Esophagus muscularis mucosa (tissue), 4 donors: Measurements from ENCODE around the gene CACNG7. TPM values are rescaled to one million over a fixed set of nuclear protein-coding genes. Genes with fewer than 3 reads are reported as not detected.

ENCODE experiments used
- DNase-seq: peaks from one replicate; pipeline ENCODE4 v3.0.0-alpha.2; 2017; ENCODE audit errors: extremely low spot score
- H3K27ac ChIP-seq, 4 donors: fragments of 200-600 bp; sonication (generic); replicated peaks in 1 of 4; 1 replicate in 3 of 4; 2 replicates in 1 of 4; pipeline ENCODE4 v1.5.1; 2016 to 2019; ENCODE audit warnings: mild to moderate bottlenecking in 1 of 4
- H3K27me3 ChIP-seq, 4 donors: fragments of 200-600 bp; sonication (generic); one replicate each; pipeline versions ENCODE4 v1.5.1 to v1.6.0; 2016 to 2019
- H3K36me3 ChIP-seq, 4 donors: fragments of 200-600 bp; sonication (generic); one replicate each; pipeline ENCODE4 v1.5.1; 2016 to 2019
- H3K4me1 ChIP-seq, 4 donors: fragments of 200-600 bp; sonication (generic); one replicate each; pipeline ENCODE4 v1.5.1; 2016 to 2019
- H3K4me3 ChIP-seq, 4 donors: fragments of 200-600 bp; sonication (generic); 1 replicate in 2 of 4; 2 replicates in 2 of 4; pipeline ENCODE4 v1.5.1; 2016 to 2019; ENCODE audit warnings: mild to moderate bottlenecking in 4 of 4, moderate library complexity in 1 of 4
- H3K9me3 ChIP-seq, 4 donors: fragments of 200-600 bp; sonication (generic); 1 replicate in 3 of 4; 2 replicates in 1 of 4; pipeline ENCODE4 v1.5.1; 2016 to 2019
- EP300 ChIP-seq: sonication (generic); formaldehyde crosslinking; IDR thresholded peaks from one replicate; pipeline ENCODE4 v1.6.1; 2017; ENCODE audit warnings: antibody characterized with exemption
- POLR2A ChIP-seq: fragments of 450-650 bp; IDR thresholded peaks from one replicate; pipeline ENCODE4 v1.6.1; 2017; ENCODE audit warnings: antibody characterized with exemption, moderate library complexity, mild to moderate bottlenecking, low read depth
- POLR2AphosphoS5 ChIP-seq, 2 donors: sonication (generic); formaldehyde crosslinking; IDR thresholded peaks; one replicate each; pipeline ENCODE4 v1.6.1; 2017; ENCODE audit warnings: antibody characterized with exemption in 2 of 2
- WGBS: methylation state at CpG from one replicate; pipeline ENCODE4 v1.1.5; 2018; 5-methylcytosine and 5-hydroxymethylcytosine counted together
- intact Hi-C: fragments of 100-400 bp; cut with DNase I; formaldehyde crosslinking; loops from one replicate; pipeline ENCODE4 v1.15.1; 2023
- total RNA-seq, 4 donors: library from RNA; depleted of rRNA; stranded (reverse); fragments of >200 nt; gene quantifications; one replicate each; pipeline versions ENCODE4 v1.1.0 to v1.2.1, GENCODE V29; 2016
- TF ChIP-seq, protein P1 (sequence below), 3 experiments: fragments of 200-600 bp in 2 of 3; fragments of 450-650 bp in 1 of 3; sonication (generic) in 2 of 3; IDR thresholded peaks; one replicate each; pipeline ENCODE4 v1.5.1; 2017 to 2019; ENCODE audit warnings: antibody characterized with exemption in 3 of 3, mild to moderate bottlenecking in 2 of 3, moderate library complexity in 1 of 3

The CACNG7 gene
- total RNA-seq, 4 donors from 2014 or later: under 0.01 to 1.2 TPM; not detected in 2

DNA sequence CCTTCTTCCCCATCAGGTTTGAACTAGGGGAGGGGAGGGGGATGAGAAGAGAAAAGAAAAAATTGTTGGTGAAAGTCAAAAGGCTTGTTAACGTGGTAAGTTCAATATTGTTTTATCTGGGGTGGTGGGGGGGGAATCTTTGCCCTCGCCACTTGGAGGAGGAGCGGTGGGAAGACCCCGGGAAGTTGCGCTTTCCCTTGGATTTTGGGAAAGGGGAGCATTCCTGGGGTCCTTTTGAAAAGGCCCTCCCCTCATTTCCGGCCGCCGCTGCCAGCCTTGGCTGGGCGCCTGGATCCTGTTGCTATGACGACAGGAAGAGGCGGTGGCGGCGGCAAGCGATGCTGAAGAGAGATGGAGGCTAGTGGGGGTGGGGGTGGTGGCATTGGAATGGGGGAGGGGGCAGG lies 49.1 kb downstream of the CACNG7 start:
- no peaks in the 10 kb centered on the region for H3K9me3 ChIP-seq
- intact Hi-C loops: no loop called here
- no peak overlapping the region for H3K27ac ChIP-seq
- DNase-seq: no peak
- peaks cover 0 to 4% (median 2%) of the 10 kb centered on the region in 4 donors for H3K4me1 ChIP-seq
- H3K27me3 ChIP-seq: peaks cover 0 to 98% (median 45%) of the 10 kb centered on the region in 4 donors
- no peak for TF ChIP-seq POLR2A
- TF ChIP-seq, protein P1, sequence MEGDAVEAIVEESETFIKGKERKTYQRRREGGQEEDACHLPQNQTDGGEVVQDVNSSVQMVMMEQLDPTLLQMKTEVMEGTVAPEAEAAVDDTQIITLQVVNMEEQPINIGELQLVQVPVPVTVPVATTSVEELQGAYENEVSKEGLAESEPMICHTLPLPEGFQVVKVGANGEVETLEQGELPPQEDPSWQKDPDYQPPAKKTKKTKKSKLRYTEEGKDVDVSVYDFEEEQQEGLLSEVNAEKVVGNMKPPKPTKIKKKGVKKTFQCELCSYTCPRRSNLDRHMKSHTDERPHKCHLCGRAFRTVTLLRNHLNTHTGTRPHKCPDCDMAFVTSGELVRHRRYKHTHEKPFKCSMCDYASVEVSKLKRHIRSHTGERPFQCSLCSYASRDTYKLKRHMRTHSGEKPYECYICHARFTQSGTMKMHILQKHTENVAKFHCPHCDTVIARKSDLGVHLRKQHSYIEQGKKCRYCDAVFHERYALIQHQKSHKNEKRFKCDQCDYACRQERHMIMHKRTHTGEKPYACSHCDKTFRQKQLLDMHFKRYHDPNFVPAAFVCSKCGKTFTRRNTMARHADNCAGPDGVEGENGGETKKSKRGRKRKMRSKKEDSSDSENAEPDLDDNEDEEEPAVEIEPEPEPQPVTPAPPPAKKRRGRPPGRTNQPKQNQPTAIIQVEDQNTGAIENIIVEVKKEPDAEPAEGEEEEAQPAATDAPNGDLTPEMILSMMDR (IDR thresholded peaks at IDR 0.05): no peak
- TF ChIP-seq EP300: no peak
- no peak for TF ChIP-seq POLR2AphosphoS5 (IDR thresholded peaks at IDR 0.05)
- H3K36me3 ChIP-seq: no peaks in the 10 kb centered on the region
- no peak overlapping the region for H3K4me3 ChIP-seq
- WGBS: 6% methylated on average over 6 of the region's 14 CpGs

DNA sequence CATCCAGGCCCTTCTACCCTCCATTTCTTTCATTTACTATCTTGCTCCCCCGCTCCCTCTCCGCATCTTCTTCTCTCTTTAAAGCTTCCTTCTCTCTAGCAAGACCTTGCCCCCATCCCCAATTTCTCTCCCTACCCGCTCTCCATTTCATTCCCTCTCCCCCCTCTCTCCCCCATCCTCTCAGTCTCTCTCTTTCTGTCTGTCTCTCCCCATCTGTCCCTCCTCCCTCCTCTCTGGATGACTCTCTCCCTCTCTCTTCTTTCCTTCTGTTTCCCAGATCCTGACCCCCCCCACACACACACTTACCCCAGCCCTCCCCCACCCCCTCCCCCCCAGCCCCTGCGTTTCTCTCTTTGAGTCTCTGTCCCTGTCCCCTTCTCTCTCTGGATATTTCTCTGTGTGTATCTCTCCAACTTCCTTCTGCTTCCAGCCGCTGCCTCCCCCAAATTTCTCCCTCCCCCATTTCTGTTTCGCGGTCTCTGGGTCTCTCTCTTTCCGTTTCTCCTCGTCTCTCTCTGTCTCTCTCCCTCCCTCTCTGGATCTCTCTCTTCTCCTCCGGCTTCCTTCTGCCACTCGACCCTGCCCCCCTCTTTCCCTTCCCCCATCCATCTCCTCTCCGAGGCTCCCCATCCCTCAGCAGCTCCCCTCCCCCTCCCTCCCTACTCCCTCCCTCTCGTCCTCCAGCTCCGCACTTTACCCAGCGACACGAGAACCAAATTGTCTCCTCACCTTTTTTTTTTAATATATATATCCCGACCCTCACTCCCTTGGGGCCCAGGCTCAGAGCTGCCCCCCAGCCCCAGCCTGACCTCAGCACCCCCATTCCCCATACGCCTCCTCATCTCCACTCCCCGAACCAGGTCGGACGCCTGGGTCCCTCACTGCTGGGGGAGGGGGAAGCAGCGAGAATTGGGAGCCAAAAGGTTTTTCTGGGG lies 50.0 kb downstream of the CACNG7 start:
- no peaks in the 10 kb centered on the region for H3K36me3 ChIP-seq
- intact Hi-C loops: no loop called here
- H3K9me3 ChIP-seq: no peaks in the 10 kb centered on the region
- WGBS: 2% methylated on average over 19 of the region's 22 CpGs
- H3K27ac ChIP-seq: no peak overlapping the region
- no peak overlapping the region for H3K4me3 ChIP-seq
- no peak for DNase-seq
- peaks cover 0 to 6% (median 3%) of the 10 kb centered on the region in 4 donors for H3K4me1 ChIP-seq
- TF ChIP-seq POLR2A: no peak
- no peak for TF ChIP-seq EP300
- no peak for TF ChIP-seq POLR2AphosphoS5 (IDR thresholded peaks at IDR 0.05)
- TF ChIP-seq, protein P1 (IDR thresholded peaks at IDR 0.05): no peak
- H3K27me3 ChIP-seq: peaks cover 0 to 98% (median 51%) of the 10 kb centered on the region in 4 donors

DNA sequence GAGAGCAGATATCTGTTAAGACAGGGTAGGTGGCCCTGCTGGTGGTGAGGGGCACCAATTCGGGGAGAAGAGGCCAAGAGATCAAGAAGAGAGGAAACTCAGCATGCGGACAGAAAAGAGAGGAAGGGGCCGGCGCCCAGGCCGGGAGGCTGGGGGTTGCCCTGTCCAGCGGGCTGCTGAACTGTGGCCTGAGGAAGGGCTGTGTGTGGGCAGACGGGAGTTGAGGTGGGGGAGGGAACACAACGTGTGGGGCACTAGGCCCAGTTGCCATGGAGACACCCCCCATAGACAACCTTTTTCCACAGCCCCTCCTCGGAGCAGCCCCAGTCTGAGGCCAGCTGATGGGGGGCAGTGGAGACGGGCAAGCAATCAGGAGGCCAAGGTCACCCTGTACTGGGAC lies 51.1 kb downstream of the CACNG7 start:
- Histone ChIP-seq H3K4me3 (no peak overlapping the region), H3K4me1 (peaks cover 0 to 6% (median 5%) of the 10 kb centered on the region in 4 donors), H3K27ac (no peak overlapping the region), H3K9me3 (no peaks in the 10 kb centered on the region), H3K36me3 (no peaks in the 10 kb centered on the region), H3K27me3 (peaks cover 0 to 98% (median 51%) of the 10 kb centered on the region in 4 donors)
- DNase-seq: no peak
- TF ChIP-seq EP300 (no peak), POLR2A (no peak), POLR2AphosphoS5 (IDR thresholded peaks at IDR 0.05) (no peak)
- TF ChIP-seq, protein P1 (IDR thresholded peaks at IDR 0.05): no peak
- intact Hi-C loops: no loop called here
- 8% methylated on average over 10 of the region's 10 CpGs for WGBS

DNA sequence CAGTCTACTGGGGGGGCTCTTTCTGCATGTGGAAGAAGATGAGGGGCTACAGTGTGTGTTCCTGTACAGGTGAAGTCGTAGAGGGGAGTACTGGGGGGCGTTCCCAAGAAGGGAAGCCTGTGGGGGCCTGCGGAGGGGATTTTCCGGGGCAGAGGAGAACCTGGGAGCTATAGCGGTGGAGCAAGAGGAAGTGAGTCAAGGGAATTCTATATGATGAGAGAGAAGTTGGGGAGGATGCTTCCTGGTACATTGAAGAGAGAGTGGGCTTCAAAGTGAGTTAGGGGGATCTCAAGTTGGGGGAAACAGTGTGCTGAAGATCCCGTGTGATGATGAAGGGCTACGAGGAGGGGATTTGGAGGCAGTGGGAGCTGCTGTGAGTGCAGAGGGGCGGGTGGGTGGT lies 51.8 kb downstream of the CACNG7 start:
- WGBS: 5% methylated on average over 8 of the region's 8 CpGs
- Histone ChIP-seq H3K4me1 (peaks cover 0 to 6% (median 5%) of the 10 kb centered on the region in 4 donors), H3K27ac (no peak overlapping the region), H3K27me3 (peaks cover 0 to 98% (median 51%) of the 10 kb centered on the region in 4 donors), H3K9me3 (no peaks in the 10 kb centered on the region), H3K4me3 (no peak overlapping the region), H3K36me3 (no peaks in the 10 kb centered on the region)
- intact Hi-C loops: no loop called here
- DNase-seq: no peak
- TF ChIP-seq POLR2A: no peak
- TF ChIP-seq, protein P1 (IDR thresholded peaks at IDR 0.05): no peak
- no peak for TF ChIP-seq POLR2AphosphoS5 (IDR thresholded peaks at IDR 0.05)
- TF ChIP-seq EP300: no peak
